Activated B cell treated with CpG ODN at 0.5 μM for 24 hours (primary cell): ENCODE measurements around the gene BCAS3. TPM values are rescaled to one million over a fixed set of nuclear protein-coding genes. Genes with fewer than 3 reads are reported as not detected.

ENCODE experiments used
- ATAC-seq: fragments of 200-7000 bp; cut with Tn5 transposase; one replicate; pipeline ENCODE4 v1.10.0; 2021; ENCODE audit warnings: low read depth, mild to moderate bottlenecking, moderate library complexity
- CTCF ChIA-PET: fragments of 350-600 bp; sonication (Branson Sonifier 250); formaldehyde crosslinking; loops from one replicate; lab custom pipeline; 2021; ENCODE audit warnings: antibody characterized with exemption; lab: Charles Lee
- POLR2A ChIA-PET: fragments of 350-600 bp; sonication (Branson Sonifier 250); formaldehyde crosslinking; loops from one replicate; lab custom pipeline; 2021; ENCODE audit warnings: antibody characterized with exemption; lab: Charles Lee
- DNase-seq: peaks from one replicate; pipeline ENCODE4 v3.0.0; 2022
- H3K27ac Mint-ChIP-seq: one replicate; pipeline ENCODE4 v1.8.0; 2020; ENCODE audit warnings: mixed read lengths
- H3K27me3 Mint-ChIP-seq: one replicate; pipeline ENCODE4 v1.8.0; 2021; ENCODE audit warnings: mixed read lengths
- H3K36me3 Mint-ChIP-seq: one replicate; pipeline ENCODE4 v1.8.0; 2021; ENCODE audit warnings: low read depth, mixed read lengths
- H3K4me1 Mint-ChIP-seq: one replicate; pipeline ENCODE4 v1.8.0; 2021; ENCODE audit warnings: mixed read lengths
- H3K4me3 Mint-ChIP-seq: one replicate; pipeline ENCODE4 v1.8.0; 2020; ENCODE audit warnings: mild to moderate bottlenecking, mixed read lengths
- H3K9me3 Mint-ChIP-seq: one replicate; pipeline ENCODE4 v1.8.0; 2020; ENCODE audit warnings: mixed read lengths
- CTCF ChIP-seq: fragments of 200-600 bp; IDR thresholded peaks from one replicate; pipeline ENCODE4 v1.8.0; 2022; ENCODE audit warnings: antibody characterized with exemption, mild to moderate bottlenecking
- intact Hi-C: fragments of 100-400 bp; cut with micrococcal nuclease; formaldehyde crosslinking; loops from one replicate; pipeline ENCODE4 v1.15.1; 2024
- total RNA-seq: library from RNA; stranded (reverse); gene quantifications from 2 replicates; pipeline ENCODE4 v1.2.3, GENCODE V29; 2022

BCAS3 gene
- total RNA-seq, 1 donor from 2014 or later, result 37.5 TPM

- POLR2A ChIA-PET, result no interaction called here
- Mint-ChIP-seq H3K27me3 (no peaks in the 10 kb centered on the region), H3K36me3 (no peaks in the 10 kb centered on the region), H3K27ac (no peak overlapping the region), H3K9me3 (no peaks in the 10 kb centered on the region), H3K4me1 (no peaks in the 10 kb centered on the region), H3K4me3 (no peak overlapping the region)
- TF ChIP-seq CTCF, result no peak
- DNase-seq, result no peak
- CTCF ChIA-PET, result no interaction called here
- ATAC-seq, result no peak
- intact Hi-C loops, result no loop called here
Measured at GRCh38 chr17:60790205-60790604, 112.6 kb downstream of the BCAS3 start.

- DNase-seq, result no peak
- no peaks in the 10 kb centered on the region for H3K36me3 Mint-ChIP-seq
- H3K4me1 Mint-ChIP-seq, result no peaks in the 10 kb centered on the region
- intact Hi-C loops, result no loop called here
- no peaks in the 10 kb centered on the region for H3K9me3 Mint-ChIP-seq
- no peak overlapping the region for H3K4me3 Mint-ChIP-seq
- no peaks in the 10 kb centered on the region for H3K27me3 Mint-ChIP-seq
- ChIA-PET CTCF (no interaction called here), POLR2A (no interaction called here)
- ATAC-seq, result no peak
- no peak overlapping the region for H3K27ac Mint-ChIP-seq
- TF ChIP-seq CTCF, result no peak
Measured at GRCh38 chr17:60792250-60792898, 114.7 kb downstream of the BCAS3 start.

- ATAC-seq (no peak), DNase-seq (no peak)
- H3K27ac Mint-ChIP-seq, result no peak overlapping the region
- ChIA-PET POLR2A (no interaction called here), CTCF (no interaction called here)
- no peak overlapping the region for H3K4me3 Mint-ChIP-seq
- TF ChIP-seq CTCF, result no peak
- H3K4me1 Mint-ChIP-seq, result no peaks in the 10 kb centered on the region
- no peaks in the 10 kb centered on the region for H3K9me3 Mint-ChIP-seq
- H3K36me3 Mint-ChIP-seq, result peaks cover 1% of the 10 kb centered on the region
- intact Hi-C loops, result no loop called here
- no peaks in the 10 kb centered on the region for H3K27me3 Mint-ChIP-seq
Measured at GRCh38 chr17:60798576-60798975, 120.9 kb downstream of the BCAS3 start.

- CTCF ChIA-PET, result no interaction called here
- DNase-seq (no peak), ATAC-seq (no peak)
- intact Hi-C loops, result no loop called here
- no peak overlapping the region for H3K27ac Mint-ChIP-seq
- no peaks in the 10 kb centered on the region for H3K27me3 Mint-ChIP-seq
- no peak for TF ChIP-seq CTCF
- H3K36me3 Mint-ChIP-seq, result peaks cover 5% of the 10 kb centered on the region
- no peaks in the 10 kb centered on the region for H3K4me1 Mint-ChIP-seq
- H3K9me3 Mint-ChIP-seq, result no peaks in the 10 kb centered on the region
- POLR2A ChIA-PET, result no interaction called here
- H3K4me3 Mint-ChIP-seq, result no peak overlapping the region
Measured at GRCh38 chr17:60802377-60802776, 124.7 kb downstream of the BCAS3 start.

GRCh38 chr17:60803059-60803458 is 125.4 kb downstream of the BCAS3 start:
- DNase-seq (no peak), ATAC-seq (no peak)
- no peak for TF ChIP-seq CTCF
- POLR2A ChIA-PET, result no interaction called here
- CTCF ChIA-PET, result no interaction called here
- Mint-ChIP-seq H3K36me3 (peaks cover 5% of the 10 kb centered on the region), H3K4me3 (no peak overlapping the region), H3K27me3 (no peaks in the 10 kb centered on the region), H3K27ac (no peak overlapping the region), H3K4me1 (no peaks in the 10 kb centered on the region), H3K9me3 (no peaks in the 10 kb centered on the region)
- intact Hi-C loops, result no loop called here
